Measurements from ENCODE around the gene NOC2L.
A peak's percentile ranks its signal among the peaks of the same experiment; 100 is the strongest.

The NOC2L gene

DNA sequence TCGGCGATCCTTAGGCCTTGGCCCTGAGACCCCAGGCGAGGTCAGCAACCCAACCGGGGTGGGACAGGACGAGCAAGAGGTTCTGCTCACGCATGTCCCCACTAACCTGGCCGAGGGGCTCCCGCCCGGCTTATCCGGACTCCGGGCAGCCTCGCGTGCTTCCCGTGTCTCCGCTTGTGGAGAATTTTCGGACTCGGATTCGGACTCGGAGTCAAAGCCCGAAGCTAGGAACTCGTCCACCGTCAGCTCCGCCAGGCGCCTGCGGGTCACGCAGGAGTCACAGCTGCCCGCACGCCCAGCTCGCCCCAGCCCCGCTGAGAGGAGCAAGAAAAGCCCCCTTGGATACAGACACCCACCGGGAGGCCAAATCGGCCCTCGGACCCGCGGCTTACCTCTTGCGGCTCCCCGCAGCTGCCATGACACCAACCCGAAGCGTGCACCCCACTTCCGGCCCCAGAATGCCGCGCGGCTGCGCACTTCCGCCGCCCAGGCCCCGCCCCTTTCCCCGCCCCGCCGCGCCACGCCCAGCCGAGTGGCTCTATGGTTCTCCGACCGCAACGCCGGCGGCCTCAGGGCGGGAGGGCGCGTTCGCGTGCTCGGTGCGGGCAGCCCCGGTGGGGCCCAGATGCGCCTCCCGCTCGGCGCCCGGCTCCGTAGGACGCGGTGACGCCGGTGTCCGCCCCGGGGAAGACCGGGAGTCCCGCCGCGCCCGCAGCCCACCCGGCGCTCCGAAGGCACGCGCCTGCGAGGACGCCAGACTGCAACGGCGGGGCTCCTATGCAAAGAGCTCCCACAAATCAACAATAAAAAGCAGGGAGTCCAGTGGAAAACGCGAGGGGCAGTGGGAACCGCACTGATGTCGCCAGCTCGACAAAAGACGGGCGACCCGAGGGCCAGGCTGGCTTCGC, at the start of gene NOC2L:
Gene NOC2L, minus strand, starts transcription at position 434 of the 908 bp plus-strand sequence. Its CDS starts 16 bp downstream, at position 418.
- DNase-seq (ENCODE audit: insufficient read length, low spot score) (no peak), FAIRE-seq (no peak)
- TF ChIP-seq POLR2A (IDR thresholded peaks at IDR 0.05; ENCODE audit: low read depth, low read length) = peak; percentile 48; the same call in 1 of the 2 replicates

DNA sequence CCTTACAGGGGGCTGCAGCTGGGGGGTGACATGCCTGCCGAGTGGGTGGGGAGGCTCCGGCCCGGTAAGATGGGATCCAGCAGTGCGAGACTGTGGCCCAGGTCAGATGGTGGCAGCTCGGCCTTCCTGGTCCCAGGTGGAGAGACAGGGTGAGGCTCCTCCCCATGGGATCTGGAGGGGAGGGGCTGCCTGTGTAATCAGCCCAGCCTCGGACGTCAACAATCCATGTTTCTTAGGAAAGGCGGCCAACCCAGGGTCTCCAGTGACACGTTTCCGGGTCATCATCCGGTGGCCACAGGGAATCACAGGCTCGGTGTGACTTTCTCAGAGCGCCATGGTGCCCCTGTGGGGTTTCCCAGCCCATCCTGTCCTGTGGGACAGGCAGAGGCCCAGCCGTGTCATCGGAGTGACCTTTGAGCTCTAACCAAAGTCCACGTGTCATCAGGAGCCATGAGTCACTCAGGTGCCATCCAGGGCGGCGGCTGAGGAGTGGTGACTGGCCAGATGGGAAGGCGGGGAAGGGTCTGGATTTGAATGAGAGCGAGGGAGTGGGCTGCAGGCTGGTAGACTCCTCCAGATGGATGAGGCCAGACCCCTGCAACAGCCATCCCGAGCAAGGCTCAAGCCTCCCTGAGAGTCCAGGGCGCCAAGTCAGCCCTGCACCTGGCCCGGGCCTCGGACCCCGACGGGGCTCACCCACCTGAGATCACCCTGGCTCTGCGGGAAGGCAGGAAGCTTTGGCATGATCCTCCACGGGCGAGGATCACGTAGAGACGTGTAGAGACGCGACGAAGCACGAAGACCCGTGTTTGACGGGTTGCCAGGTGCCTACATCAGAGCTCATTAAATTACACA, 47.5 kb upstream of the NOC2L start:
- TF ChIP-seq POLR2A (IDR thresholded peaks at IDR 0.05; ENCODE audit: low read depth, low read length) = no peak
- DNase-seq (ENCODE audit: insufficient read length, low spot score) = no peak
- FAIRE-seq = no peak

DNA sequence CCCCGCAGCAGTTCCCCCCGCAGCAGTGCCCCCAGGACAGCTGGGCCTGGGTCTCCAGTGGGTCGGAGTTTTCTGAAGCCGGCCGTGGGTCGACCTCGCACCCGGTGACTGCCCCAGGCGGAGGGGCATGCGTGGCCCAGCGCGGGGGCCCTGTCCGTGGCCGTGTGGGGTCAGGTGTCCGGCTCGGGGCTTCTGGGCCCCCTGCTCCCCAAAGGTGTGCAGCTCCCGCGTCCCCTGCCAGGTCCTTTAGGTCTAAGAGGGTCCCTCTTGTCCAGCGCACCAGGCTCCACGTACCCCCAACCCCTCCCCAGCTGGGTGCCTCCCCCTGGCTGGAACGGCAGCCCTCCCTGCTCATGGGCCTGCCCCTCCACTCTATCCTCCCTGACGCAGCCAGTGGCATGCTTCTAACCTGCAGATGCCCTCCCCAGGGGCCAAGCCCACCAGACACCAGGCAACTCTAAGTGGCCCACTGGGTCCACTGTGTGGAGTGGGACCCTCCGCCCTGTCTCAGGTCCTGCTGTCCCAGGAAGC, 46.8 kb upstream of the NOC2L start:
- FAIRE-seq (no peak), DNase-seq (ENCODE audit: insufficient read length, low spot score) (no peak)
- no peak for TF ChIP-seq POLR2A (IDR thresholded peaks at IDR 0.05; ENCODE audit: low read depth, low read length)

- DNase-seq (ENCODE audit: insufficient read length, low spot score) (no peak), FAIRE-seq (no peak)
- no peak for TF ChIP-seq POLR2A (IDR thresholded peaks at IDR 0.05; ENCODE audit: low read depth, low read length)
These were observed 46.0 kb upstream of the NOC2L start for GRCh38 chr1:1004780-1005697.

DNA sequence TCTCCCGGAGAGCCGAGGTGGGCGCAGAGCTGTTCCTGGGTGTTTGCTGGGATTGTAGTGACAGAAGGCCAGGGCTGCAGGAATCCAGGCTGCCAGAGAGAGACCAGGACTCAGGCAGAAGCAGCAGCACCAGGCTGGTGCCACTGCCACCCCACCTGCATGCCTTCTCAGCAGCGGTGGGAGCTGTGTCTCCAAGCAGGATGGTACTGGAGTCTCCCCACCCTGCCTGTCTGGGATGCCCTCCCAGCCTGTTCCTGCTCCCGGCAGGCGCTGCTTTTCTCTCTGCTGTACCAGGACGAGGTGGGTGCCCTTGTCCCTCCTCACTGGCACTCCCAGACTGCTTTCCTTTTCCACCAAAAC, 45.3 kb upstream of the NOC2L start:
- TF ChIP-seq POLR2A (IDR thresholded peaks at IDR 0.05; ENCODE audit: low read depth, low read length) = no peak
- no peak for DNase-seq (ENCODE audit: insufficient read length, low spot score)
- FAIRE-seq = no peak

DNA sequence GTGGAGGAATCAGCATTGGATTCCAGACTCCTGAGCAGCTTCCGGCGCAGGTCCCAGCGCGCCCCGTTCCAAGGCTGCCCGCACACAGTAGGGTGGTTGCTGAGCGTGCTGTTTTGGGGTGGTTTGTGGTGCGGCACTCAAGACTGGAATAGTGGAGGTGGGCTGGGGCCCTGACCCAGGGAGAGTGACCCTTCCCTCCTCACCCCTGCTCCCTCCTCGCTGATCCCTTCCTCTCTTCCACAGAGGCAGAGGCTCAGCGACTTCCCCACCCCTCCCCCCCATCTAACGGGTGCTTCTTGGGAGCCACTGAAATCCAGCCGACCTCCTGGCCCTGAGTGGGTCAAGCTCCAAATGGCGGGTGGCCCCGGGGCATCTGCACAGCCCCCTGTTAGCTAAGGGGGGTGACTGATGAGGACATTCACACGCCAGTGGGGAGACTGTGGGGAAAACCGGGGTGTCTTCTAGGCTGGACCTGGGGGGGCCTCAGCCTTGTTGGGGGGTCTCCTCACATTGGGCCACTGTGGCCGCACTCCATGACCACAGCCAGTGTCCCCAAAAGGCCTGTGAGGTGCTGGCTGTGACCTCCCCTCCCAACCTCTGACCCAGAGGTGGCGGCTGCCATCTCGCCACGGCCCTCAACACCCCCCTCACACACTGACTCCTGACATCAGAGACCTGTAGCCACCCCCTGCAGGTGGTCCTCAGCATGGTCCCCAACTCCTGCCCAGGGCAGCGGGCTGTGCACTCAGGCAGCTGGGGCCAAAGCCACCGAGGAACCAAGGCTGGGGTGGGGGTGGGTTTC, 44.8 kb upstream of the NOC2L start:
- no peak for FAIRE-seq
- DNase-seq (ENCODE audit: insufficient read length, low spot score) = no peak

GRCh38 chr1:1001057-1001783, 42.2 kb upstream of the NOC2L start:
- DNase-seq (ENCODE audit: insufficient read length, low spot score) (no peak), FAIRE-seq (no peak)
- no peak for TF ChIP-seq POLR2A (IDR thresholded peaks at IDR 0.05; ENCODE audit: low read depth, low read length)

More for the DNA sequence above, 44.8 kb upstream of the NOC2L start:
- TF ChIP-seq POLR2A (IDR thresholded peaks at IDR 0.05; ENCODE audit: low read depth, low read length) = no peak

GRCh38 chr1:1000357-1001056, 41.5 kb upstream of the NOC2L start:
- DNase-seq (ENCODE audit: insufficient read length, low spot score) (peak; percentile 84), FAIRE-seq (peak; percentile 71)
- TF ChIP-seq POLR2A (IDR thresholded peaks at IDR 0.05; ENCODE audit: low read depth, low read length) = no peak

GRCh38 chr1:999725-1000356, 40.8 kb upstream of the NOC2L start, which contains the start of gene HES4:
TSS of gene HES4 (minus strand) at chr1:1000097. CDS start at chr1:999973, 124 bp downstream.
- FAIRE-seq = no peak
- TF ChIP-seq POLR2A (IDR thresholded peaks at IDR 0.05; ENCODE audit: low read depth, low read length) = peak; percentile 94
- peak; percentile 81 for DNase-seq (ENCODE audit: insufficient read length, low spot score)

DNA sequence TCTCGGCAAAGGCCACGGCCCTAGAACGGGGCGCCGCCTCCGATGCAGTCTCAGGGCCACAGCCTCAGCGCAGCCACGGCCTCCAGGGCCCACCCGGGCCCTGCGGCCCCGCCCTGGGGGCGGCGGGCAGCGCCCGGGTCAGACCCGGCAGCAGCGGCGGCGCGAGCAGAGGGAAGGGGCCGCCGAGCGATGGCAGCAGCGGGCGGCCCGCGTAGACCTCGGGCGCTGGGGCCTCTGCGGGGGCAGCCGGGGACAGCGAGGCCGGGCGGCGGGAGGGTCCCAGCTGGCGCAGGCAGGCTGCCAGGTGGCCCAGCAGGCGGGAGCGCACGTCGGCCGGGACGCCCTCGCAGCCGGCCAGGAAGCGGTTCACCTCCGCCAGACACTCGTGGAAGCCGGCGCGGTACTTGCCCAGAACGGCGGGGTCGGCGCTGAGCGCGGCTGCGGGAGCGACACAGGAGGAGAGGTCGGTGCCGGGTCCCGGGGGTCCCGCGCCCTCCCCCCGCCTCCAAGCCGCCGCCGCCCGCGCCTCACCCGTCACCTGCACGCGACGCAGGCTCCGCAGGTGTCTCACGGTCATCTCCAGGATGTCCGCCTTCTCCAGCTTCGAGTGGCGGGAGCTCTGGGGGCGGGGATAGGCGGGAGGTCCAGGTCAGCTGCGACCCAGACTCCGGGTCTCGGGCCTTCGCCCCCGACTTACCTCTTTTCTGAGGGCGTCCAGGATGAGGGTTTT, 40.1 kb upstream of the NOC2L start:
- TF ChIP-seq POLR2A (IDR thresholded peaks at IDR 0.05; ENCODE audit: low read depth, low read length) = no peak
- DNase-seq (ENCODE audit: insufficient read length, low spot score) (no peak), FAIRE-seq (no peak)
